K562 (cell line): ENCODE data around the gene DNA2. TPM values are rescaled to one million over a fixed set of nuclear protein-coding genes. Genes with fewer than 3 reads are reported as not detected.
A peak's percentile ranks its signal among the peaks of the same experiment; 100 is the strongest.

Source experiments
- ATAC-seq: fragments of 200-7000 bp; cut with Tn5 transposase; 3 replicates; pipeline ENCODE4 v1.9.1; 2020; ENCODE audit warnings: moderate library complexity
- BruUV-seq: library from RNA; stranded (reverse); fragments of 400-500 nt; replicated peaks from 2 replicates; lab custom pipeline; 2021; lab: Mats Ljungman, UMichigan
- CTCF ChIA-PET: fragments of 300-600 bp; formaldehyde crosslinking; extraction: SDS; loops from one replicate; lab custom pipeline; 2021; ENCODE audit warnings: low intra/inter-chr PET ratio; lab: Yijun Ruan, JAX
- POLR2A ChIA-PET: fragments of 300-600, 350-650 bp; sonication (Branson Sonifier 250); formaldehyde crosslinking; extraction: SDS; loops from one replicate; lab custom pipeline; 2021; ENCODE audit warnings: antibody characterized with exemption, inconsistent platforms; lab: Yijun Ruan, JAX
- DNase-seq, 4 experiments: peaks; one replicate each; pipeline versions ENCODE4 v3.0.0 to v3.0.0-alpha.2; 2011 to 2018; ENCODE audit warnings: low spot score in 3 of 4, mixed read lengths in 3 of 4; ENCODE audit errors: extremely low read depth in 1 of 4
- FAIRE-seq: peaks from 2 replicates; lab custom pipeline; 2011; peaks lifted over from hg19 to GRCh38; lab: Jason Lieb, UNC
- H2AFZ ChIP-seq: 2 replicates; pipeline ENCODE4 v1.6.0; 2011; ENCODE audit warnings: low read depth, low read length, control low read depth, inconsistent platforms
- H3K27ac ChIP-seq: fragments of 200-600 bp; 3 replicates; pipeline ENCODE4 v1.8.0; 2011; ENCODE audit warnings: low read depth, mild to moderate bottlenecking, control low read depth, inconsistent platforms, low read length, moderate library complexity, mixed read lengths; ENCODE audit errors: extremely low read depth
- H3K27me3 ChIP-seq, 2 experiments: fragments of 300-600 bp in 1 of 2; 2 replicates in 1 of 2; 3 replicates in 1 of 2; pipeline versions ENCODE4 v1.6.0 to v1.8.0; 2011; ENCODE audit warnings: inconsistent platforms in 2 of 2, low read length in 2 of 2, mild to moderate bottlenecking in 1 of 2, mixed read lengths in 1 of 2, moderate library complexity in 1 of 2; ENCODE audit not compliant: control insufficient read depth in 2 of 2, insufficient read depth in 2 of 2
- H3K36me3 ChIP-seq: fragments of 300-600 bp; 3 replicates; pipeline ENCODE4 v1.8.0; 2011; ENCODE audit warnings: mild to moderate bottlenecking, low read length, inconsistent platforms; ENCODE audit not compliant: control insufficient read depth, insufficient read depth
- H3K4me1 ChIP-seq, 2 experiments: fragments of 200-600 bp in 1 of 2; replicated peaks in 1 of 2; 2 replicates in 1 of 2; 3 replicates in 1 of 2; pipeline versions ENCODE4 v1.5.1 to v1.8.0; 2011; ENCODE audit warnings: inconsistent platforms in 2 of 2, low read length in 2 of 2, mild to moderate bottlenecking in 1 of 2, mixed read lengths in 1 of 2, moderate library complexity in 1 of 2; ENCODE audit not compliant: control insufficient read depth in 2 of 2, insufficient read depth in 2 of 2
- H3K4me2 ChIP-seq: 2 replicates; pipeline ENCODE4 v1.6.1; 2011; ENCODE audit warnings: low read length, control low read depth, inconsistent platforms, mixed read lengths; ENCODE audit not compliant: insufficient read depth
- H3K4me3 ChIP-seq: fragments of 200-600 bp; sonication (generic), shearing (Covaris generic); 2 replicates; pipeline ENCODE4 v1.5.1; 2016; ENCODE audit warnings: control low read depth, inconsistent platforms
- H3K79me2 ChIP-seq: fragments of 200-600 bp; 3 replicates; pipeline ENCODE4 v1.8.0; 2011; ENCODE audit warnings: low read length, inconsistent platforms; ENCODE audit not compliant: control insufficient read depth, insufficient read depth
- H3K9ac ChIP-seq, 2 experiments: 2 replicates each; pipeline versions ENCODE4 v1.6.0 to v1.6.1; 2011; ENCODE audit warnings: low read depth in 2 of 2, low read length in 2 of 2, control low read depth in 1 of 2, inconsistent platforms in 1 of 2, mild to moderate bottlenecking in 1 of 2, mixed read lengths in 1 of 2; ENCODE audit not compliant: insufficient read depth in 1 of 2
- H3K9me1 ChIP-seq: one replicate; pipeline ENCODE4 v1.6.0; 2011; ENCODE audit warnings: inconsistent platforms, mild to moderate bottlenecking, low read length, moderate library complexity; ENCODE audit not compliant: control insufficient read depth, insufficient read depth
- H3K9me3 ChIP-seq: replicated peaks from 2 replicates; pipeline ENCODE4 v1.5.1; 2011; ENCODE audit warnings: low read depth, low read length, inconsistent platforms; ENCODE audit not compliant: control insufficient read depth, insufficient read depth
- H4K20me1 ChIP-seq: replicated peaks from 2 replicates; pipeline ENCODE4 v1.6.1; 2011; ENCODE audit warnings: low read length, inconsistent platforms, mixed read lengths; ENCODE audit not compliant: control insufficient read depth, insufficient read depth
- CHAMP1 ChIP-seq: fragments of 450-650 bp; IDR thresholded peaks from 2 replicates; pipeline ENCODE4 v1.6.1; 2016; ENCODE audit warnings: mild to moderate bottlenecking
- GATA2 ChIP-seq: sonication (generic); formaldehyde crosslinking; IDR thresholded peaks from 2 replicates; pipeline ENCODE4 v1.4.0; 2020; ENCODE audit warnings: mild to moderate bottlenecking, missing genetic modification reagents
- PKNOX1 ChIP-seq: fragments of 450-650 bp; IDR thresholded peaks from 2 replicates; pipeline ENCODE4 v1.6.1; 2016
- RBM14 ChIP-seq: fragments of 200-400 bp; formaldehyde crosslinking; IDR thresholded peaks from 2 replicates; pipeline ENCODE4 v1.6.1; 2018; ENCODE audit warnings: low read depth, mild to moderate bottlenecking, low read length, moderate library complexity, borderline replicate concordance; ENCODE audit not compliant: insufficient read depth
- SETDB1 ChIP-seq: IDR thresholded peaks from one replicate; pipeline ENCODE4 v1.6.1; 2012; ENCODE audit warnings: low read length, control low read depth, inconsistent platforms
- THRB ChIP-seq: fragments of 450-650 bp; formaldehyde crosslinking; conservative IDR thresholded peaks from 2 replicates; pipeline ENCODE4 v1.4.0; 2022; ENCODE audit warnings: mild to moderate bottlenecking, missing genetic modification characterization
- TSHZ1 ChIP-seq: fragments of 250-450 bp; sonication (Bioruptor Pico); IDR thresholded peaks from 2 replicates; pipeline ENCODE4 v1.4.0; 2020; ENCODE audit warnings: mild to moderate bottlenecking, moderate library complexity
- ZBTB5 ChIP-seq: fragments of 450-650 bp; IDR thresholded peaks from 2 replicates; pipeline ENCODE4 v1.6.1; 2017; ENCODE audit warnings: antibody characterized with exemption
- ZKSCAN3 ChIP-seq: fragments of 250-450 bp; sonication (Bioruptor Pico); IDR thresholded peaks from 2 replicates; pipeline ENCODE4 v1.4.0; 2020
- ZNF121 ChIP-seq: sonication (generic); formaldehyde crosslinking; conservative IDR thresholded peaks from 2 replicates; pipeline ENCODE4 v1.8.0; 2022; ENCODE audit warnings: missing genetic modification reagents
- ZNF75A ChIP-seq: fragments of 450-650 bp; formaldehyde crosslinking; IDR thresholded peaks from 2 replicates; pipeline ENCODE4 v1.4.0; 2020; ENCODE audit warnings: mild to moderate bottlenecking
- WGBS: fragments of 100-300 bp; shearing (Covaris generic); methylation state at CpG from one replicate; pipeline ENCODE4 v1.1.6; 2016; ENCODE audit warnings: low coverage, mixed read lengths; ENCODE audit not compliant: insufficient coverage; ENCODE audit errors: missing lambda C conversion rate; 5-methylcytosine and 5-hydroxymethylcytosine counted together
- in situ Hi-C: fragments of 300-500 bp; cut with MboI; formaldehyde crosslinking; loops from 4 replicates; pipeline ENCODE4 v1.15.0; 2018; ENCODE audit warnings: inconsistent platforms, mixed read lengths
- intact Hi-C: fragments of 100-400 bp; cut with micrococcal nuclease; formaldehyde crosslinking; loops from 2 replicates; pipeline ENCODE4 v1.14.2; 2022
- polyA plus RNA-seq, 8 experiments: library from polyadenylated mRNA; depleted of rRNA in 4 of 8; stranded (reverse) in 5 of 8; unstranded in 3 of 8; fragments of >200 nt; fragmentation: Nextera tagmentation in 2 of 8; fragmentation: Illumina TruSeq in 1 of 8; extraction: Ambion mirVana in 2 of 8; extraction: Trizol in 1 of 8; gene quantifications; 2 replicates each; pipeline versions ENCODE4 v1.2.1 to v1.2.3, GENCODE V29; 2011 to 2014; ENCODE audit warnings: inconsistent platforms in 1 of 8, missing spikeins in 1 of 8
- total RNA-seq, 7 experiments: library from RNA; depleted of rRNA in 6 of 7; stranded (reverse); fragments of >200 nt in 6 of 7; fragmentation: Illumina TruSeq in 2 of 7; extraction: Trizol in 2 of 7; gene quantifications; 2 replicates each; pipeline versions ENCODE4 v1.2.1 to v1.2.3, GENCODE V29; 2011 to 2021; ENCODE audit warnings: low replicate concordance in 1 of 7

The DNA2 gene
- total and polyA plus RNA-seq, 9 of the 15 experiments (the other 6 are each of a cell fraction or from before 2014, with no cell fraction given) = 24.6 to 51.4 (median 40.8) TPM

- no peak overlapping the region for H3K4me3 ChIP-seq
- TF ChIP-seq ZKSCAN3 (CRISPR knock-in tag) (no peak), CHAMP1 (no peak), TSHZ1 (CRISPR knock-in tag) (no peak), SETDB1 (no peak), RBM14 (no peak), GATA2 (CRISPR knock-in tag) (no peak), ZNF121 (CRISPR knock-in tag) (peak; percentile 95), THRB (CRISPR knock-in tag) (no peak), PKNOX1 (no peak), ZBTB5 (no peak), ZNF75A (CRISPR knock-in tag) (no peak)
These were observed 68.1 kb downstream of the DNA2 start for GRCh38 chr10:68403701-68404100.

More at GRCh38 chr10:68403701-68404100, 68.1 kb downstream of the DNA2 start:
- Histone ChIP-seq H2AFZ (no peak overlapping the region), H3K4me1 (peaks cover 14 to 25% of the 10 kb centered on the region in 2 experiments; a peak in 4 of 5 replicates), H3K4me2 (no peak overlapping the region), H4K20me1 (peaks cover 14% of the 10 kb centered on the region), H3K9me3 (no peaks in the 10 kb centered on the region), H3K79me2 (peaks cover 45% of the 10 kb centered on the region), H3K27ac (no peak overlapping the region), H3K36me3 (peaks cover 28% of the 10 kb centered on the region; the same call in 2 of the 3 replicates), H3K9ac (no peak overlapping the region), H3K9me1 (no peaks in the 10 kb centered on the region), H3K27me3 (no peaks in the 10 kb centered on the region)
- ATAC-seq = no peak
- in situ Hi-C loops (no loop called here), intact Hi-C loops (no loop called here)
- 54% methylated on average over 4 of the region's 4 CpGs for WGBS
- POLR2A ChIA-PET = interaction anchor here (1.7 kb wide), 1 partner anchor 193 kb away, joined by 4 read pairs; no protein-coding TSS in a partner anchor
- FAIRE-seq = no peak
- no TSS peak for BruUV-seq
- CTCF ChIA-PET = no interaction called here
- DNase-seq = peak in 1 of 4 experiments; percentile 27
